Gastrocnemius medialis (tissue), 4 donors: Measurements from ENCODE around the gene EGR1.

ENCODE experiments used
- CTCF ChIP-seq, 5 experiments: fragments of 450-650 bp in 3 of 5; fragments of 200-600 bp in 2 of 5; sonication (generic) in 2 of 5; IDR thresholded peaks in 4 of 5; conservative IDR thresholded peaks in 1 of 5; 1 replicate in 4 of 5; 2 replicates in 1 of 5; pipeline ENCODE4 v1.5.1; 2016 to 2019; ENCODE audit warnings: antibody characterized with exemption in 5 of 5, mild to moderate bottlenecking in 3 of 5, moderate library complexity in 3 of 5
- POLR2A ChIP-seq, 2 donors: fragments of 450-650 bp; IDR thresholded peaks; one replicate each; pipeline ENCODE4 v1.6.1; 2017; ENCODE audit warnings: antibody characterized with exemption in 2 of 2, mild to moderate bottlenecking in 2 of 2, moderate library complexity in 2 of 2

- TF ChIP-seq POLR2A (IDR thresholded peaks at IDR 0.05) (no peak), CTCF (IDR thresholded peaks at IDR 0.05 in 4 of 5, conservative IDR thresholded peaks at IDR 0.05 in 1 of 5) (no peak)
Measured at GRCh38 chr5:138445547-138446271, 19.6 kb upstream of the EGR1 start.
